GM04504 (cell line): ENCODE measurements around the gene CEACAM16.
"Not testable (repeated sequence)": the region's sequence is repeated elsewhere in the genome, so short reads cannot be mapped to it uniquely, and the experiment has no call there.

Source experiments
- DNase-seq: peaks from one replicate; pipeline ENCODE4 v3.0.0-alpha.2; 2012; ENCODE audit warnings: low read depth

CEACAM16 gene

GRCh38 chr19:44703336-44704078 is 4.6 kb downstream of the CEACAM16 start:
- no peak for DNase-seq

GRCh38 chr19:44704982-44705381 is 6.0 kb downstream of the CEACAM16 start:
- no peak for DNase-seq

GRCh38 chr19:44705502-44706010 is 6.6 kb downstream of the CEACAM16 start:
- no peak for DNase-seq

GRCh38 chr19:44706506-44707236 is 7.7 kb downstream of the CEACAM16 start:
- no peak for DNase-seq

GRCh38 chr19:44707794-44708193 is 8.8 kb downstream of the CEACAM16 start:
- no peak for DNase-seq

GRCh38 chr19:44708940-44709339 is 10.0 kb downstream of the CEACAM16 start:
- no peak for DNase-seq

GRCh38 chr19:44709434-44710266 is 10.7 kb downstream of the CEACAM16 start:
- DNase-seq = not testable (repeated sequence)

- DNase-seq = no peak
Observed at GRCh38 chr19:44710483-44710882, 11.5 kb downstream of the CEACAM16 start.

- no peak for DNase-seq
Observed at GRCh38 chr19:44712864-44713515, 14.0 kb downstream of the CEACAM16 start.

GRCh38 chr19:44714597-44715169 is 15.7 kb downstream of the CEACAM16 start:
- no peak for DNase-seq

GRCh38 chr19:44717603-44718002 is 18.7 kb downstream of the CEACAM16 start:
- DNase-seq = no peak

- no peak for DNase-seq
Observed at GRCh38 chr19:44718441-44719261, 19.7 kb downstream of the CEACAM16 start.

GRCh38 chr19:44719262-44719701 is 20.3 kb downstream of the CEACAM16 start:
- DNase-seq = no peak

- not testable (repeated sequence) for DNase-seq
Observed at GRCh38 chr19:44720396-44720795, 21.4 kb downstream of the CEACAM16 start.

GRCh38 chr19:44720945-44721344 is 22.0 kb downstream of the CEACAM16 start:
- no peak for DNase-seq

- DNase-seq = not testable (repeated sequence)
Observed at GRCh38 chr19:44721369-44721768, 22.4 kb downstream of the CEACAM16 start.

- DNase-seq = no peak
Observed at GRCh38 chr19:44722131-44723121, 23.5 kb downstream of the CEACAM16 start.

GRCh38 chr19:44723299-44723951 is 24.5 kb downstream of the CEACAM16 start:
- no peak for DNase-seq

GRCh38 chr19:44723952-44724319 is 25.0 kb downstream of the CEACAM16 start:
- DNase-seq = peak; percentile 60
